IgD-negative memory B cell (primary cell): ENCODE data around the gene ARHGAP22. TPM values are rescaled to one million over a fixed set of nuclear protein-coding genes. Genes with fewer than 3 reads are reported as not detected.

ENCODE experiments used
- H3K27ac Mint-ChIP-seq, 3 donors: one replicate each; pipeline ENCODE4 v1.8.0; 2020 to 2022; ENCODE audit warnings: mild to moderate bottlenecking in 3 of 3, mixed read lengths in 3 of 3, moderate library complexity in 1 of 3
- H3K27me3 Mint-ChIP-seq: one replicate; pipeline ENCODE4 v1.8.0; 2021; ENCODE audit warnings: mixed read lengths
- H3K36me3 Mint-ChIP-seq: one replicate; pipeline ENCODE4 v1.8.0; 2020; ENCODE audit warnings: mild to moderate bottlenecking, mixed read lengths
- H3K4me1 Mint-ChIP-seq, 3 donors: one replicate each; pipeline ENCODE4 v1.8.0; 2020 to 2022; ENCODE audit warnings: mixed read lengths in 3 of 3, mild to moderate bottlenecking in 1 of 3
- H3K4me3 Mint-ChIP-seq, 4 donors: one replicate each; pipeline ENCODE4 v1.8.0; 2020 to 2022; ENCODE audit warnings: mild to moderate bottlenecking in 4 of 4, mixed read lengths in 4 of 4, moderate library complexity in 3 of 4
- H3K9me3 Mint-ChIP-seq, 3 donors: one replicate each; pipeline ENCODE4 v1.8.0; 2020 to 2021; ENCODE audit warnings: mixed read lengths in 3 of 3, mild to moderate bottlenecking in 1 of 3
- polyA plus RNA-seq: library from polyadenylated mRNA; unstranded; fragments of 300-500 nt; fragmentation: Illumina TruSeq; gene quantifications from one replicate; pipeline ENCODE4 v1.2.3, GENCODE V29; 2021

The ARHGAP22 gene
- polyA plus RNA-seq, 1 donor from 2014 or later = 0.64 TPM

- no peak overlapping the region for H3K27ac Mint-ChIP-seq
- H3K27me3 Mint-ChIP-seq = peaks cover 1% of the 10 kb centered on the region
- H3K4me1 Mint-ChIP-seq = peaks cover 0 to 3% (median 1%) of the 10 kb centered on the region in 3 donors
- no peaks in the 10 kb centered on the region for H3K9me3 Mint-ChIP-seq
- H3K4me3 Mint-ChIP-seq = no peak overlapping the region
- H3K36me3 Mint-ChIP-seq = no peaks in the 10 kb centered on the region
These were observed 56.2 kb downstream of the ARHGAP22 start for GRCh38 chr10:48548531-48549135.

- H3K4me1 Mint-ChIP-seq = peaks cover 0 to 3% (median 0%) of the 10 kb centered on the region in 3 donors
- no peak overlapping the region for H3K4me3 Mint-ChIP-seq
- no peaks in the 10 kb centered on the region for H3K36me3 Mint-ChIP-seq
- H3K27me3 Mint-ChIP-seq = peaks cover 1% of the 10 kb centered on the region
- no peak overlapping the region for H3K27ac Mint-ChIP-seq
- H3K9me3 Mint-ChIP-seq = no peaks in the 10 kb centered on the region
These were observed 56.9 kb downstream of the ARHGAP22 start for GRCh38 chr10:48547981-48548380.

- H3K36me3 Mint-ChIP-seq = no peaks in the 10 kb centered on the region
- H3K9me3 Mint-ChIP-seq = no peaks in the 10 kb centered on the region
- H3K4me1 Mint-ChIP-seq = peaks cover 0 to 3% (median 0%) of the 10 kb centered on the region in 3 donors
- H3K4me3 Mint-ChIP-seq = no peak overlapping the region
- H3K27ac Mint-ChIP-seq = no peak overlapping the region
- peaks cover 1% of the 10 kb centered on the region for H3K27me3 Mint-ChIP-seq
These were observed 57.6 kb downstream of the ARHGAP22 start for GRCh38 chr10:48547061-48547895.

GRCh38 chr10:48545462-48546145, 59.3 kb downstream of the ARHGAP22 start:
- Mint-ChIP-seq H3K27me3 (peaks cover 1% of the 10 kb centered on the region), H3K9me3 (peaks cover 0 to 1% (median 0%) of the 10 kb centered on the region in 3 donors), H3K4me3 (no peak overlapping the region), H3K36me3 (no peaks in the 10 kb centered on the region), H3K4me1 (no peaks in the 10 kb centered on the region), H3K27ac (no peak overlapping the region)

- Mint-ChIP-seq H3K4me1 (no peaks in the 10 kb centered on the region), H3K4me3 (no peak overlapping the region), H3K27ac (no peak overlapping the region), H3K36me3 (no peaks in the 10 kb centered on the region), H3K9me3 (peaks cover 0 to 1% (median 0%) of the 10 kb centered on the region in 3 donors), H3K27me3 (peaks cover 1% of the 10 kb centered on the region)
These were observed 61.6 kb downstream of the ARHGAP22 start for GRCh38 chr10:48543182-48543844.

- peaks cover 0 to 1% (median 0%) of the 10 kb centered on the region in 3 donors for H3K9me3 Mint-ChIP-seq
- no peak overlapping the region for H3K4me3 Mint-ChIP-seq
- H3K27ac Mint-ChIP-seq = no peak overlapping the region
- H3K36me3 Mint-ChIP-seq = no peaks in the 10 kb centered on the region
- peaks cover 1% of the 10 kb centered on the region for H3K27me3 Mint-ChIP-seq
- no peaks in the 10 kb centered on the region for H3K4me1 Mint-ChIP-seq
These were observed 62.2 kb downstream of the ARHGAP22 start for GRCh38 chr10:48542471-48543181.

- Mint-ChIP-seq H3K4me1 (peaks cover 0 to 1% (median 0%) of the 10 kb centered on the region in 3 donors), H3K9me3 (peaks cover 0 to 1% (median 0%) of the 10 kb centered on the region in 3 donors), H3K36me3 (no peaks in the 10 kb centered on the region), H3K27ac (no peak overlapping the region), H3K27me3 (peaks cover 1% of the 10 kb centered on the region), H3K4me3 (no peak overlapping the region)
These were observed 63.6 kb downstream of the ARHGAP22 start for GRCh38 chr10:48541144-48541795.

- Mint-ChIP-seq H3K27me3 (peaks cover 1% of the 10 kb centered on the region), H3K4me1 (peaks cover 0 to 1% (median 0%) of the 10 kb centered on the region in 3 donors), H3K27ac (no peak overlapping the region), H3K36me3 (no peaks in the 10 kb centered on the region), H3K9me3 (peaks cover 0 to 1% (median 0%) of the 10 kb centered on the region in 3 donors), H3K4me3 (no peak overlapping the region)
These were observed 66.3 kb downstream of the ARHGAP22 start for GRCh38 chr10:48538611-48539010.

- H3K36me3 Mint-ChIP-seq = no peaks in the 10 kb centered on the region
- H3K9me3 Mint-ChIP-seq = peaks cover 0 to 1% (median 0%) of the 10 kb centered on the region in 3 donors
- H3K27me3 Mint-ChIP-seq = peaks cover 1% of the 10 kb centered on the region
- no peak overlapping the region for H3K27ac Mint-ChIP-seq
- H3K4me1 Mint-ChIP-seq = peaks cover 0 to 1% (median 0%) of the 10 kb centered on the region in 3 donors
- H3K4me3 Mint-ChIP-seq = no peak overlapping the region
These were observed 67.7 kb downstream of the ARHGAP22 start for GRCh38 chr10:48536916-48537890.

GRCh38 chr10:48536156-48536500, 68.7 kb downstream of the ARHGAP22 start:
- Mint-ChIP-seq H3K4me1 (peaks cover 0 to 1% (median 0%) of the 10 kb centered on the region in 3 donors), H3K27me3 (peaks cover 1% of the 10 kb centered on the region), H3K27ac (no peak overlapping the region), H3K9me3 (no peaks in the 10 kb centered on the region), H3K4me3 (no peak overlapping the region), H3K36me3 (no peaks in the 10 kb centered on the region)

GRCh38 chr10:48535416-48536155, 69.3 kb downstream of the ARHGAP22 start:
- H3K9me3 Mint-ChIP-seq = no peaks in the 10 kb centered on the region
- no peak overlapping the region for H3K4me3 Mint-ChIP-seq
- H3K4me1 Mint-ChIP-seq = peaks cover 0 to 1% (median 0%) of the 10 kb centered on the region in 3 donors

GRCh38 chr10:48533951-48534720, 70.7 kb downstream of the ARHGAP22 start:
- Mint-ChIP-seq H3K36me3 (no peaks in the 10 kb centered on the region), H3K27ac (no peak overlapping the region), H3K4me3 (no peak overlapping the region), H3K27me3 (peaks cover 6% of the 10 kb centered on the region), H3K4me1 (peaks cover 0 to 1% (median 0%) of the 10 kb centered on the region in 3 donors), H3K9me3 (no peaks in the 10 kb centered on the region)

More at GRCh38 chr10:48535416-48536155, 69.3 kb downstream of the ARHGAP22 start:
- Mint-ChIP-seq H3K36me3 (no peaks in the 10 kb centered on the region), H3K27ac (no peak overlapping the region), H3K27me3 (peaks cover 1% of the 10 kb centered on the region)
